Dendritic cell treated with granulocyte-macrophage colony-stimulating factor and Interleukin-4, amounts not matched to agents 40 ng/mL and 50 ng/mL, for 4 days (primary cell): ENCODE results near the gene B9D2.
A peak's percentile ranks its signal among the peaks of the same experiment; 100 is the strongest.

ENCODE experiments used
- H3K27ac Mint-ChIP-seq: one replicate; pipeline ENCODE4 v1.8.0; 2022; ENCODE audit warnings: mild to moderate bottlenecking, mixed read lengths
- H3K27me3 Mint-ChIP-seq: one replicate; pipeline ENCODE4 v1.8.0; 2022; ENCODE audit warnings: mild to moderate bottlenecking, mixed read lengths
- H3K36me3 Mint-ChIP-seq: one replicate; pipeline ENCODE4 v1.8.0; 2022; ENCODE audit warnings: low read depth, mixed read lengths
- H3K4me1 Mint-ChIP-seq: one replicate; pipeline ENCODE4 v1.8.0; 2022; ENCODE audit warnings: low read depth, mixed read lengths
- H3K4me3 Mint-ChIP-seq: one replicate; pipeline ENCODE4 v1.8.0; 2022; ENCODE audit warnings: mild to moderate bottlenecking, moderate library complexity, mixed read lengths
- H3K9me3 Mint-ChIP-seq: one replicate; pipeline ENCODE4 v1.8.0; 2022; ENCODE audit warnings: mixed read lengths
- intact Hi-C: fragments of 100-400 bp; cut with micrococcal nuclease; formaldehyde crosslinking; loops from one replicate; pipeline ENCODE4 v1.15.0; 2022

B9D2 gene

GRCh38 chr19:41341669-41342490 is 22.1 kb downstream of the B9D2 start:
- Mint-ChIP-seq H3K9me3 (no peaks in the 10 kb centered on the region), H3K4me3 (no peak overlapping the region)

GRCh38 chr19:41339936-41340335 is 24.0 kb downstream of the B9D2 start:
- Mint-ChIP-seq H3K27me3 (no peaks in the 10 kb centered on the region), H3K4me1 (peaks cover 58% of the 10 kb centered on the region), H3K36me3 (peaks cover 97% of the 10 kb centered on the region), H3K9me3 (no peaks in the 10 kb centered on the region), H3K27ac (no peak overlapping the region), H3K4me3 (no peak overlapping the region)
- intact Hi-C loops: no loop called here

More at GRCh38 chr19:41341669-41342490, 22.1 kb downstream of the B9D2 start:
- Mint-ChIP-seq H3K27ac (peak overlapping the region; percentile 26), H3K4me1 (peaks cover 49% of the 10 kb centered on the region), H3K27me3 (no peaks in the 10 kb centered on the region), H3K36me3 (peaks cover 100% of the 10 kb centered on the region)
- intact Hi-C loops: no loop called here

- H3K4me1 Mint-ChIP-seq: peaks cover 61% of the 10 kb centered on the region
- no peaks in the 10 kb centered on the region for H3K27me3 Mint-ChIP-seq
- H3K4me3 Mint-ChIP-seq: no peak overlapping the region
- H3K9me3 Mint-ChIP-seq: no peaks in the 10 kb centered on the region
- peak overlapping the region; percentile 83 for H3K27ac Mint-ChIP-seq
- intact Hi-C loops: no loop called here
- peaks cover 90% of the 10 kb centered on the region for H3K36me3 Mint-ChIP-seq
These were observed 28.5 kb downstream of the B9D2 start for GRCh38 chr19:41335467-41335866.

- Mint-ChIP-seq H3K4me3 (peak overlapping the region; percentile 46), H3K4me1 (peaks cover 62% of the 10 kb centered on the region), H3K27me3 (no peaks in the 10 kb centered on the region), H3K36me3 (peaks cover 90% of the 10 kb centered on the region), H3K9me3 (no peaks in the 10 kb centered on the region), H3K27ac (peak overlapping the region; percentile 83)
- intact Hi-C loops: no loop called here
These were observed 29.2 kb downstream of the B9D2 start for GRCh38 chr19:41334793-41335192.

- Mint-ChIP-seq H3K9me3 (no peaks in the 10 kb centered on the region), H3K36me3 (peaks cover 90% of the 10 kb centered on the region), H3K27ac (peak overlapping the region; percentile 13), H3K4me3 (no peak overlapping the region), H3K27me3 (no peaks in the 10 kb centered on the region), H3K4me1 (peaks cover 72% of the 10 kb centered on the region)
- intact Hi-C loops: no loop called here
These were observed 31.5 kb downstream of the B9D2 start for GRCh38 chr19:41332468-41332867.

- Mint-ChIP-seq H3K4me1 (peaks cover 74% of the 10 kb centered on the region), H3K4me3 (no peak overlapping the region), H3K36me3 (peaks cover 88% of the 10 kb centered on the region), H3K27ac (peak overlapping the region; percentile 9), H3K9me3 (no peaks in the 10 kb centered on the region), H3K27me3 (no peaks in the 10 kb centered on the region)
- intact Hi-C loops: no loop called here
These were observed 31.9 kb downstream of the B9D2 start for GRCh38 chr19:41332000-41332399.

GRCh38 chr19:41330946-41331678 is 32.8 kb downstream of the B9D2 start:
- Mint-ChIP-seq H3K4me1 (peaks cover 82% of the 10 kb centered on the region), H3K27me3 (no peaks in the 10 kb centered on the region)

GRCh38 chr19:41330481-41330880 is 33.5 kb downstream of the B9D2 start:
- Mint-ChIP-seq H3K9me3 (no peaks in the 10 kb centered on the region), H3K4me1 (peaks cover 86% of the 10 kb centered on the region), H3K4me3 (no peak overlapping the region), H3K27me3 (no peaks in the 10 kb centered on the region), H3K27ac (peak overlapping the region; percentile 59), H3K36me3 (peaks cover 88% of the 10 kb centered on the region)
- intact Hi-C loops: no loop called here

More at GRCh38 chr19:41330946-41331678, 32.8 kb downstream of the B9D2 start:
- peak overlapping the region; percentile 59 for H3K27ac Mint-ChIP-seq
- no peak overlapping the region for H3K4me3 Mint-ChIP-seq
- no peaks in the 10 kb centered on the region for H3K9me3 Mint-ChIP-seq
- intact Hi-C loops: no loop called here
- peaks cover 88% of the 10 kb centered on the region for H3K36me3 Mint-ChIP-seq

GRCh38 chr19:41328842-41329225 is 35.1 kb downstream of the B9D2 start:
- peak overlapping the region; percentile 98 for H3K27ac Mint-ChIP-seq
- intact Hi-C loops: loop anchor here (1.0 to 10.0 kb wide), 2 partner anchors 24 to 106 kb away; partner anchors contain the start of genes DMAC2 and TGFB1
- H3K27me3 Mint-ChIP-seq: no peaks in the 10 kb centered on the region
- H3K36me3 Mint-ChIP-seq: peaks cover 98% of the 10 kb centered on the region
- H3K4me3 Mint-ChIP-seq: peak overlapping the region; percentile 76
- peaks cover 86% of the 10 kb centered on the region for H3K4me1 Mint-ChIP-seq
- no peaks in the 10 kb centered on the region for H3K9me3 Mint-ChIP-seq

- no peaks in the 10 kb centered on the region for H3K9me3 Mint-ChIP-seq
- peak overlapping the region; percentile 76 for H3K4me3 Mint-ChIP-seq
- H3K27me3 Mint-ChIP-seq: no peaks in the 10 kb centered on the region
- H3K27ac Mint-ChIP-seq: peak overlapping the region; percentile 98
- H3K4me1 Mint-ChIP-seq: peaks cover 86% of the 10 kb centered on the region
- H3K36me3 Mint-ChIP-seq: peaks cover 98% of the 10 kb centered on the region
- intact Hi-C loops: loop anchor here (10.0 kb wide), 1 partner anchor 107 kb away; the partner anchor contains the start of gene DMAC2
These were observed 35.6 kb downstream of the B9D2 start for GRCh38 chr19:41328157-41328841.

GRCh38 chr19:41327576-41328156 is 36.3 kb downstream of the B9D2 start:
- peaks cover 87% of the 10 kb centered on the region for H3K4me1 Mint-ChIP-seq
- H3K4me3 Mint-ChIP-seq: peak overlapping the region; percentile 76
- no peaks in the 10 kb centered on the region for H3K9me3 Mint-ChIP-seq
- intact Hi-C loops: loop anchor here (10.0 kb wide), 1 partner anchor 107 kb away; the partner anchor contains the start of gene DMAC2
- H3K27me3 Mint-ChIP-seq: no peaks in the 10 kb centered on the region
- peaks cover 98% of the 10 kb centered on the region for H3K36me3 Mint-ChIP-seq
- H3K27ac Mint-ChIP-seq: peak overlapping the region; percentile 98

- H3K36me3 Mint-ChIP-seq: peaks cover 98% of the 10 kb centered on the region
- peak overlapping the region; percentile 98 for H3K27ac Mint-ChIP-seq
- peaks cover 91% of the 10 kb centered on the region for H3K4me1 Mint-ChIP-seq
- H3K4me3 Mint-ChIP-seq: peak overlapping the region; percentile 76
- no peaks in the 10 kb centered on the region for H3K9me3 Mint-ChIP-seq
- H3K27me3 Mint-ChIP-seq: no peaks in the 10 kb centered on the region
- intact Hi-C loops: loop anchor here (10.0 kb wide), 1 partner anchor 108 kb away; the partner anchor contains the start of gene DMAC2
These were observed 36.8 kb downstream of the B9D2 start for GRCh38 chr19:41327076-41327575.
